ENCODE data around the gene EPN1.

Gene EPN1

GRCh38 chr19:55688422-55689218 lies 13.6 kb downstream of the EPN1 start:
- no peak for TF ChIP-seq CTCF (IDR thresholded peaks at IDR 0.05; ENCODE audit: insufficient read depth, low read depth, low read length, missing control alignments)
- no peak overlapping the region for H3K4me3 ChIP-seq (ENCODE audit: low read depth, low read length)
- no peak for DNase-seq (ENCODE audit: low read depth)

- no peak for DNase-seq (ENCODE audit: low read depth)
- no peak for TF ChIP-seq CTCF (IDR thresholded peaks at IDR 0.05; ENCODE audit: insufficient read depth, low read depth, low read length, missing control alignments)
- H3K4me3 ChIP-seq (ENCODE audit: low read depth, low read length), result no peak overlapping the region
Measured at GRCh38 chr19:55689411-55690108, 14.5 kb downstream of the EPN1 start.

- DNase-seq (ENCODE audit: low read depth), result no peak
- no peak for TF ChIP-seq CTCF (IDR thresholded peaks at IDR 0.05; ENCODE audit: insufficient read depth, low read depth, low read length, missing control alignments)
- no peak overlapping the region for H3K4me3 ChIP-seq (ENCODE audit: low read depth, low read length)
Measured at GRCh38 chr19:55690109-55690768, 15.2 kb downstream of the EPN1 start.

GRCh38 chr19:55690769-55691545 lies 15.9 kb downstream of the EPN1 start:
- no peak for DNase-seq (ENCODE audit: low read depth)
- no peak overlapping the region for H3K4me3 ChIP-seq (ENCODE audit: low read depth, low read length)
- no peak for TF ChIP-seq CTCF (IDR thresholded peaks at IDR 0.05; ENCODE audit: insufficient read depth, low read depth, low read length, missing control alignments)

GRCh38 chr19:55691561-55692481 lies 16.8 kb downstream of the EPN1 start:
- H3K4me3 ChIP-seq (ENCODE audit: low read depth, low read length), result no peak overlapping the region
- TF ChIP-seq CTCF (IDR thresholded peaks at IDR 0.05; ENCODE audit: insufficient read depth, low read depth, low read length, missing control alignments), result no peak
- DNase-seq (ENCODE audit: low read depth), result no peak

DNA sequence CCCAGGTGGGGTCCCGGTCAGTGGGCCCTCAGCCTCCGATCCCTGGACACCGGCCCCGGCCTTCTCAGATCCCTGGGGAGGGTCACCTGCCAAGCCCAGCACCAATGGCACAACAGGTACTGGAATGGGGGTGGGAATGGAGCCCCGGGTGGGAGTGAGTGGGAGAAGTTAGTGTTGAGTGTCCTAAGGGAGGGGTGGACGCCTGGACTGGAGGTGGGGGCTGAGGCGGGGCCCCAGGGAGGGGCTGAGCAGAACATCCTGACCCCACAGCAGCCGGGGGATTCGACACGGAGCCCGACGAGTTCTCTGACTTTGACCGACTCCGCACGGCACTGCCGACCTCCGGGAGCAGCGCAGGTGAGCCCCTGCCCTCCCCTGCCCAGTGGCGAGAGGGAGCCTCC lies 17.7 kb downstream of the EPN1 start:
- no peak for DNase-seq (ENCODE audit: low read depth)
- no peak overlapping the region for H3K4me3 ChIP-seq (ENCODE audit: low read depth, low read length)
- no peak for TF ChIP-seq CTCF (IDR thresholded peaks at IDR 0.05; ENCODE audit: insufficient read depth, low read depth, low read length, missing control alignments)

Data from GM12865 (cell line).